ENCODE measurements around the gene MEF2C.

DNA sequence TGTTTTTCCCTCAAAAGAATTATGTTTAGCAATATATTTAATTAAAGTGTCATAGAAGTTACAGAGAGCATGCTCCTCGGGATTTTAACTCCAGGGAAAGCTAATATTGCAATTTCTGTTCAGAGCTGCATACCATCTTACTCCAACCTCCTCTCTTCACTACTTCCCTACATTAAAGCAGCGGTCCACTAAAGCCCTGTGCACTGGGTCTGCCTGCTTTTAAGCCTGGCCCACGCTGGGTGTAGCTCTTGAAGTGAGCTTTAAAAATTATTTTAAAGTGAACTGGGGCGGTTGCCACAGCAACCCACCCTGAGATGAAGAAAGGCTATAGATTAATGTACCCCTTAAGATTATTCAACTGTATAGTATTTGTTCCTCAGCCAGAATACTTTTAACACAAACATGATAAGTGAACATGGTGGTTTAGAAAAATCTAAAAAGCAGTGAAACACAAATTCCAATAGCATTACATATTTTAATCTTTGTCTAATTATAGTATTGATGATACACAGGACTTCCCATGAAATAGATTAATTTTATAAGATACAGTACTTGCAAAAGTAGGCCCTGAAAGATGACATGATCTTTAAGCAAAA is 3.9 kb upstream of the MEF2C start:
- no peak for TF ChIP-seq POLR2A (IDR thresholded peaks at IDR 0.05)
- TF ChIP-seq, protein P1, sequence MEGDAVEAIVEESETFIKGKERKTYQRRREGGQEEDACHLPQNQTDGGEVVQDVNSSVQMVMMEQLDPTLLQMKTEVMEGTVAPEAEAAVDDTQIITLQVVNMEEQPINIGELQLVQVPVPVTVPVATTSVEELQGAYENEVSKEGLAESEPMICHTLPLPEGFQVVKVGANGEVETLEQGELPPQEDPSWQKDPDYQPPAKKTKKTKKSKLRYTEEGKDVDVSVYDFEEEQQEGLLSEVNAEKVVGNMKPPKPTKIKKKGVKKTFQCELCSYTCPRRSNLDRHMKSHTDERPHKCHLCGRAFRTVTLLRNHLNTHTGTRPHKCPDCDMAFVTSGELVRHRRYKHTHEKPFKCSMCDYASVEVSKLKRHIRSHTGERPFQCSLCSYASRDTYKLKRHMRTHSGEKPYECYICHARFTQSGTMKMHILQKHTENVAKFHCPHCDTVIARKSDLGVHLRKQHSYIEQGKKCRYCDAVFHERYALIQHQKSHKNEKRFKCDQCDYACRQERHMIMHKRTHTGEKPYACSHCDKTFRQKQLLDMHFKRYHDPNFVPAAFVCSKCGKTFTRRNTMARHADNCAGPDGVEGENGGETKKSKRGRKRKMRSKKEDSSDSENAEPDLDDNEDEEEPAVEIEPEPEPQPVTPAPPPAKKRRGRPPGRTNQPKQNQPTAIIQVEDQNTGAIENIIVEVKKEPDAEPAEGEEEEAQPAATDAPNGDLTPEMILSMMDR (IDR thresholded peaks at IDR 0.05), result no peak
